CD14-positive monocyte (primary cell): ENCODE results near the gene LRP1B. TPM values are rescaled to one million over a fixed set of nuclear protein-coding genes. Genes with fewer than 3 reads are reported as not detected.

Source experiments
- DNase-seq, 3 donors: peaks; one replicate each; pipeline ENCODE4 v3.0.0-alpha.2; 2011 to 2022
- H2AFZ ChIP-seq: 2 replicates; pipeline ENCODE4 v1.6.0; 2012; ENCODE audit warnings: mild to moderate bottlenecking, low read depth, low read length, inconsistent platforms; ENCODE audit not compliant: insufficient read depth, poor library complexity, severe bottlenecking
- H3K27ac ChIP-seq, 2 donors: 1 replicate in 1 of 2; 2 replicates in 1 of 2; pipeline ENCODE4 v1.5.1; 2012 to 2013; ENCODE audit warnings: low read length in 2 of 2, control low read depth in 1 of 2, inconsistent platforms in 1 of 2, low read depth in 1 of 2, mild to moderate bottlenecking in 1 of 2
- H3K27me3 ChIP-seq, 2 donors: one replicate each; pipeline versions ENCODE4 v1.6.0 to v1.6.1; 2011 to 2013; ENCODE audit warnings: low read length in 2 of 2; ENCODE audit not compliant: control insufficient read depth in 2 of 2, insufficient read depth in 2 of 2
- H3K36me3 ChIP-seq, 2 donors: replicated peaks in 1 of 2; 1 replicate in 1 of 2; 2 replicates in 1 of 2; pipeline versions ENCODE4 v1.5.1 to v1.6.1; 2012 to 2013; ENCODE audit warnings: low read length in 2 of 2, control low read depth in 1 of 2, inconsistent platforms in 1 of 2, mild to moderate bottlenecking in 1 of 2; ENCODE audit not compliant: insufficient read depth in 2 of 2, control insufficient read depth in 1 of 2
- H3K4me1 ChIP-seq, 2 donors: 1 replicate in 1 of 2; 2 replicates in 1 of 2; pipeline versions ENCODE4 v1.5.1 to v1.6.1; 2012 to 2013; ENCODE audit warnings: low read length in 2 of 2, control low read depth in 1 of 2, inconsistent platforms in 1 of 2, mild to moderate bottlenecking in 1 of 2, moderate library complexity in 1 of 2; ENCODE audit not compliant: insufficient read depth in 2 of 2, control insufficient read depth in 1 of 2
- H3K4me2 ChIP-seq: replicated peaks from 2 replicates; pipeline ENCODE3; 2012; ENCODE audit warnings: low read length, moderate library complexity, mild to moderate bottlenecking; ENCODE audit not compliant: poor library complexity, severe bottlenecking; ENCODE audit errors: extremely low read depth
- H3K4me3 ChIP-seq, 3 experiments: fragments of 200-600 bp in 1 of 3; sonication (generic) in 1 of 3; replicated peaks in 1 of 3; 1 replicate in 2 of 3; 2 replicates in 1 of 3; pipeline ENCODE4 v1.5.1; 2011 to 2013; ENCODE audit warnings: low read length in 3 of 3, mild to moderate bottlenecking in 3 of 3, control low read depth in 2 of 3, low read depth in 2 of 3, inconsistent platforms in 1 of 3, moderate library complexity in 1 of 3
- H3K79me2 ChIP-seq: 2 replicates; pipeline ENCODE4 v1.6.0; 2012; ENCODE audit warnings: mild to moderate bottlenecking, control low read depth, inconsistent platforms, low read length, moderate library complexity; ENCODE audit not compliant: insufficient read depth
- H3K9ac ChIP-seq: 2 replicates; pipeline ENCODE4 v1.6.0; 2017; ENCODE audit warnings: low read length, mild to moderate bottlenecking; ENCODE audit not compliant: insufficient read depth, poor library complexity, severe bottlenecking
- H3K9me3 ChIP-seq, 2 donors: replicated peaks in 1 of 2; 1 replicate in 1 of 2; 2 replicates in 1 of 2; pipeline versions ENCODE4 v1.5.1 to v1.6.1; 2012 to 2013; ENCODE audit warnings: low read length in 2 of 2, control low read depth in 1 of 2; ENCODE audit not compliant: control insufficient read depth in 1 of 2, insufficient read depth in 1 of 2
- H4K20me1 ChIP-seq: 2 replicates; pipeline ENCODE4 v1.6.0; 2012; ENCODE audit warnings: mild to moderate bottlenecking, low read length, control low read depth, moderate library complexity; ENCODE audit not compliant: insufficient read depth
- H3K27ac Mint-ChIP-seq, 7 donors: one replicate each; pipeline ENCODE4 v1.8.0; 2020; ENCODE audit warnings: mild to moderate bottlenecking in 7 of 7, mixed read lengths in 7 of 7, moderate library complexity in 6 of 7, inconsistent platforms in 2 of 7
- H3K27me3 Mint-ChIP-seq, 3 donors: one replicate each; pipeline ENCODE4 v1.8.0; 2021 to 2022; ENCODE audit warnings: low read depth in 3 of 3, mild to moderate bottlenecking in 3 of 3, mixed read lengths in 3 of 3, moderate library complexity in 3 of 3, inconsistent platforms in 1 of 3
- H3K36me3 Mint-ChIP-seq, 2 donors: one replicate each; pipeline ENCODE4 v1.8.0; 2020; ENCODE audit warnings: mixed read lengths in 2 of 2, inconsistent platforms in 1 of 2, mild to moderate bottlenecking in 1 of 2
- H3K4me1 Mint-ChIP-seq: one replicate; pipeline ENCODE4 v1.8.0; 2020; ENCODE audit warnings: mild to moderate bottlenecking, mixed read lengths
- H3K4me3 Mint-ChIP-seq, 2 donors: one replicate each; pipeline ENCODE4 v1.8.0; 2020; ENCODE audit warnings: mild to moderate bottlenecking in 2 of 2, mixed read lengths in 2 of 2, moderate library complexity in 1 of 2
- H3K9me3 Mint-ChIP-seq, 7 donors: one replicate each; pipeline ENCODE4 v1.8.0; 2020 to 2022; ENCODE audit warnings: mixed read lengths in 7 of 7, mild to moderate bottlenecking in 6 of 7, moderate library complexity in 6 of 7, inconsistent platforms in 2 of 7
- WGBS: methylation state at CpG from one replicate; pipeline ENCODE4 v1.1.5; 2013; ENCODE audit warnings: missing lambda C conversion rate; ENCODE audit not compliant: insufficient coverage; 5-methylcytosine and 5-hydroxymethylcytosine counted together
- intact Hi-C, 2 donors: fragments of 100-400 bp; cut with micrococcal nuclease; formaldehyde crosslinking; loops; one replicate each; pipeline versions ENCODE4 v1.15.0 to v1.15.1; 2023
- polyA plus RNA-seq, 3 donors: library from polyadenylated mRNA; depleted of rRNA in 1 of 3; unstranded in 2 of 3; stranded (reverse) in 1 of 3; fragments of 300-500 nt in 2 of 3; fragments of >200 nt in 1 of 3; fragmentation: Illumina TruSeq in 2 of 3; gene quantifications; 1 replicate in 2 of 3; 2 replicates in 1 of 3; pipeline ENCODE4 v1.2.3, GENCODE V29; 2012 to 2021
- TF ChIP-seq, protein P1 (sequence below): fragments of 200-600 bp; IDR thresholded peaks from one replicate; pipeline ENCODE4 v1.8.0; 2022; ENCODE audit warnings: antibody characterized with exemption, mild to moderate bottlenecking

The LRP1B gene
- polyA plus RNA-seq, 3 donors, result not detected

DNA sequence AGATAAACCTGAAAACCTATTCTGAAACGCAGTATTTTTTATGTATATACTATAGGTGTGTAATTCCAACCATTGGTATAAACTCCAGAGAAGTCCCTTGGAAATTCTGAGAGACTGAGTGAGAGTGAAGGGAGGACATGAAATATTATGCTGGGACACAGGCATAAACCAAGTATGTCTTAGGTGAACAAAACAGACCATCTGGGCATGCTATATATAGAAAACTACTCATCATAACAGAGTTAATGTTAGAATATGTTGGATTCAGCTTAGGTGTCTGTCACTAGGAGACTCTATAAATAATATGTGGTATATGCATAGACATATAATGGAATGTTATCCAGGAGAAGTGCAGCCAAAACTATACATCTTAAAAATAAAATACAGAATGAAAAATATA, 282.6 kb downstream of the LRP1B start:
- Histone ChIP-seq H3K4me2 (no peak overlapping the region), H3K9me3 (no peaks in the 10 kb centered on the region), H3K4me3 (no peak overlapping the region), H3K4me1 (no peaks in the 10 kb centered on the region), H3K36me3 (no peaks in the 10 kb centered on the region), H3K79me2 (no peaks in the 10 kb centered on the region), H3K27ac (no peak overlapping the region), H3K9ac (no peak overlapping the region), H3K27me3 (no peaks in the 10 kb centered on the region), H2AFZ (no peak overlapping the region), H4K20me1 (no peaks in the 10 kb centered on the region)
- no peak for DNase-seq
- H3K36me3 Mint-ChIP-seq, result no peaks in the 10 kb centered on the region
- H3K4me3 Mint-ChIP-seq, result no peak overlapping the region
- H3K27ac Mint-ChIP-seq, result no peak overlapping the region
- no CpG with 5 or more reads among the region's 1 CpG for WGBS
- H3K4me1 Mint-ChIP-seq, result no peaks in the 10 kb centered on the region
- intact Hi-C loops, result no loop called here
- H3K27me3 Mint-ChIP-seq, result peaks cover 0 to 1% (median 0%) of the 10 kb centered on the region in 3 donors
- H3K9me3 Mint-ChIP-seq, result peaks cover 0 to 1% (median 0%) of the 10 kb centered on the region in 7 donors
- TF ChIP-seq, protein P1, sequence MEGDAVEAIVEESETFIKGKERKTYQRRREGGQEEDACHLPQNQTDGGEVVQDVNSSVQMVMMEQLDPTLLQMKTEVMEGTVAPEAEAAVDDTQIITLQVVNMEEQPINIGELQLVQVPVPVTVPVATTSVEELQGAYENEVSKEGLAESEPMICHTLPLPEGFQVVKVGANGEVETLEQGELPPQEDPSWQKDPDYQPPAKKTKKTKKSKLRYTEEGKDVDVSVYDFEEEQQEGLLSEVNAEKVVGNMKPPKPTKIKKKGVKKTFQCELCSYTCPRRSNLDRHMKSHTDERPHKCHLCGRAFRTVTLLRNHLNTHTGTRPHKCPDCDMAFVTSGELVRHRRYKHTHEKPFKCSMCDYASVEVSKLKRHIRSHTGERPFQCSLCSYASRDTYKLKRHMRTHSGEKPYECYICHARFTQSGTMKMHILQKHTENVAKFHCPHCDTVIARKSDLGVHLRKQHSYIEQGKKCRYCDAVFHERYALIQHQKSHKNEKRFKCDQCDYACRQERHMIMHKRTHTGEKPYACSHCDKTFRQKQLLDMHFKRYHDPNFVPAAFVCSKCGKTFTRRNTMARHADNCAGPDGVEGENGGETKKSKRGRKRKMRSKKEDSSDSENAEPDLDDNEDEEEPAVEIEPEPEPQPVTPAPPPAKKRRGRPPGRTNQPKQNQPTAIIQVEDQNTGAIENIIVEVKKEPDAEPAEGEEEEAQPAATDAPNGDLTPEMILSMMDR, result no peak

DNA sequence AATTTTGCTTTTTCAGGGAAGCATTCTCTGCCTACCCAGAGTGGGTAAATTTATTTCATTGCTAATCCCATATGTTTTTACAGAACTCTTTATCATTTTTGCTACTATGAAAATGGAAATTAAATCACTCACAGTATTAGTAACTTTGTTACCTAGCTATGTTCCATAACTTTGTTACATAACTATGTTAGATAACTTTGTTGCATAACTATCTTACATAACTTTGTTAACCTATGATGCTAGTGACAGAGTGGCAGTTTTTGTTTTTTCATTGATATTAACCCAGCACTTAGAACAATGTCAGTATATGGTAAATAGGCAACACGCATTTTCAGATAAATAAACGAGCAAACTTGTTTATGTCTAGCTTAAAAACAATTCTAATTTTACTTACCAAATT, 286.6 kb downstream of the LRP1B start:
- H3K27me3 ChIP-seq, result no peaks in the 10 kb centered on the region
- H2AFZ ChIP-seq, result no peak overlapping the region
- no CpG with 5 or more reads among the region's 2 CpGs for WGBS
- no peaks in the 10 kb centered on the region for H3K36me3 ChIP-seq
- H3K79me2 ChIP-seq, result no peaks in the 10 kb centered on the region
- Mint-ChIP-seq H3K27me3 (peaks cover 0 to 1% (median 0%) of the 10 kb centered on the region in 3 donors), H3K9me3 (peaks cover 0 to 5% (median 0%) of the 10 kb centered on the region in 7 donors), H3K27ac (no peak overlapping the region), H3K4me3 (no peak overlapping the region), H3K4me1 (no peaks in the 10 kb centered on the region), H3K36me3 (no peaks in the 10 kb centered on the region)
- H3K27ac ChIP-seq, result no peak overlapping the region
- H3K9me3 ChIP-seq, result peaks cover 0 to 3% of the 10 kb centered on the region in 2 donors
- H3K9ac ChIP-seq, result no peak overlapping the region
- no peak overlapping the region for H3K4me3 ChIP-seq
- no peaks in the 10 kb centered on the region for H3K4me1 ChIP-seq
- no peak for DNase-seq
- H4K20me1 ChIP-seq, result no peaks in the 10 kb centered on the region
- H3K4me2 ChIP-seq, result no peak overlapping the region
- intact Hi-C loops, result no loop called here
- TF ChIP-seq, protein P1, result no peak
